ENCODE results near the gene LZIC.
A peak's percentile ranks its signal among the peaks of the same experiment; 100 is the strongest.

The LZIC gene

GRCh38 chr1:9942939-9943788 is at the start of gene LZIC, which contains the start of gene NMNAT1:
LZIC (minus strand) TSS chr1:9943391; CDS start chr1:9936619, 6,772 bp downstream.
NMNAT1 (plus strand) TSS chr1:9943475; CDS start chr1:9972074, 28,599 bp downstream.
- peak within 1 kb of the TSS; percentile 96 for H3K4me3 ChIP-seq (ENCODE audit: low read depth, low read length)

GRCh38 chr1:9992910-9993309 is 49.7 kb upstream of the LZIC start:
- H3K4me3 ChIP-seq (ENCODE audit: low read depth, low read length) = no peak overlapping the region
- no peak for DNase-seq (ENCODE audit: low read depth)
- TF ChIP-seq CTCF (IDR thresholded peaks at IDR 0.05; ENCODE audit: low read depth, low read length, missing control alignments) = no peak

More at GRCh38 chr1:9942939-9943788, at the start of gene LZIC, which contains the start of gene NMNAT1:
- no peak for TF ChIP-seq CTCF (IDR thresholded peaks at IDR 0.05; ENCODE audit: low read depth, low read length, missing control alignments)
- peak; percentile 86 for DNase-seq (ENCODE audit: low read depth)

- no peak for DNase-seq (ENCODE audit: low read depth)
- no peak overlapping the region for H3K4me3 ChIP-seq (ENCODE audit: low read depth, low read length)
- no peak for TF ChIP-seq CTCF (IDR thresholded peaks at IDR 0.05; ENCODE audit: low read depth, low read length, missing control alignments)
Observed at GRCh38 chr1:9990944-9991343, 47.8 kb upstream of the LZIC start.

- H3K4me3 ChIP-seq (ENCODE audit: low read depth, low read length) = no peak overlapping the region
- TF ChIP-seq CTCF (IDR thresholded peaks at IDR 0.05; ENCODE audit: low read depth, low read length, missing control alignments) = no peak
Observed at GRCh38 chr1:9989773-9990172, 46.6 kb upstream of the LZIC start.

GRCh38 chr1:9985001-9985400 is 41.8 kb upstream of the LZIC start:
- no peak overlapping the region for H3K4me3 ChIP-seq (ENCODE audit: low read depth, low read length)
- DNase-seq (ENCODE audit: low read depth) = no peak
- no peak for TF ChIP-seq CTCF (IDR thresholded peaks at IDR 0.05; ENCODE audit: low read depth, low read length, missing control alignments)

More at GRCh38 chr1:9989773-9990172, 46.6 kb upstream of the LZIC start:
- DNase-seq (ENCODE audit: low read depth) = no peak

GRCh38 chr1:9984253-9984652 is 41.1 kb upstream of the LZIC start:
- TF ChIP-seq CTCF (IDR thresholded peaks at IDR 0.05; ENCODE audit: low read depth, low read length, missing control alignments) = no peak
- no peak for DNase-seq (ENCODE audit: low read depth)
- H3K4me3 ChIP-seq (ENCODE audit: low read depth, low read length) = no peak overlapping the region
